ENCODE measurements around the gene POC1A. TPM values are rescaled to one million over a fixed set of nuclear protein-coding genes. Genes with fewer than 3 reads are reported as not detected.

The POC1A gene
- total and polyA plus RNA-seq, 10 donors, result 1.6 to 4.4 (median 2.9) TPM

- 93 to 98% (median 94%) methylated on average over 11 of the region's 11 CpGs for WGBS, 5 donors
- H3K27ac ChIP-seq, result no peak overlapping the region
- intact Hi-C loops (cut with DNase I; ENCODE audit: low total_unique reads), result loop anchor here (5.0 kb wide), 1 partner anchor 198 kb away; no protein-coding TSS in a partner anchor
- no peak overlapping the region for H3K4me3 ChIP-seq
- peaks cover 0 to 74% (median 0%) of the 10 kb centered on the region in 6 donors for H3K36me3 ChIP-seq
- no peaks in the 10 kb centered on the region for H3K27me3 ChIP-seq (replicated peaks in 1 of 7)
- no peaks in the 10 kb centered on the region for H3K9me3 ChIP-seq
- peak; percentile 54 for DNase-seq
- TF ChIP-seq POLR2A (IDR thresholded peaks at IDR 0.05) (no peak), CTCF (IDR thresholded peaks at IDR 0.05 in 8 of 11, conservative IDR thresholded peaks at IDR 0.05 in 3 of 11) (no peak), POLR2AphosphoS5 (IDR thresholded peaks at IDR 0.05) (no peak)
- peaks cover 0 to 11% (median 8%) of the 10 kb centered on the region in 6 donors for H3K4me1 ChIP-seq
Measured at GRCh38 chr3:52144796-52145735, 9.2 kb downstream of the POC1A start.

- no peaks in the 10 kb centered on the region for H3K27me3 ChIP-seq (replicated peaks in 1 of 7)
- TF ChIP-seq POLR2A (IDR thresholded peaks at IDR 0.05) (no peak), CTCF (IDR thresholded peaks at IDR 0.05 in 8 of 11, conservative IDR thresholded peaks at IDR 0.05 in 3 of 11) (peak; percentile 93 to 98 (median 98))
- peak; percentile 94 for DNase-seq
- intact Hi-C loops (cut with DNase I; ENCODE audit: low total_unique reads), result loop anchor here (5.0 kb wide), 1 partner anchor 197 kb away; no protein-coding TSS in a partner anchor
- WGBS, 5 donors, result 74 to 89% (median 78%) methylated on average over 3 of the region's 3 CpGs
- H3K36me3 ChIP-seq, result peaks cover 0 to 72% (median 0%) of the 10 kb centered on the region in 6 donors
- H3K4me1 ChIP-seq, result peaks cover 0 to 11% (median 8%) of the 10 kb centered on the region in 6 donors
- peak overlapping the region in 1 of 8 donors; percentile 26 for H3K27ac ChIP-seq
- no peak overlapping the region for H3K4me3 ChIP-seq
- H3K9me3 ChIP-seq, result no peaks in the 10 kb centered on the region
Measured at GRCh38 chr3:52144034-52144795, 10.0 kb downstream of the POC1A start.

- H3K9me3 ChIP-seq, result no peaks in the 10 kb centered on the region
- TF ChIP-seq POLR2A (IDR thresholded peaks at IDR 0.05), result no peak
- TF ChIP-seq CTCF (IDR thresholded peaks at IDR 0.05 in 8 of 11, conservative IDR thresholded peaks at IDR 0.05 in 3 of 11), result no peak
- no peak for TF ChIP-seq POLR2AphosphoS5 (IDR thresholded peaks at IDR 0.05)
- intact Hi-C loops (cut with DNase I; ENCODE audit: low total_unique reads), result loop anchor here (2.0 to 5.0 kb wide), 2 partner anchors 143 to 196 kb away; no protein-coding TSS in a partner anchor
- no peak overlapping the region for H3K27ac ChIP-seq
- peaks cover 0 to 12% (median 8%) of the 10 kb centered on the region in 6 donors for H3K4me1 ChIP-seq
- 90 to 98% (median 93%) methylated on average over 3 of the region's 3 CpGs for WGBS, 5 donors
- H3K4me3 ChIP-seq, result no peak overlapping the region
- DNase-seq, result peak; percentile 55
- peaks cover 0 to 67% (median 0%) of the 10 kb centered on the region in 6 donors for H3K36me3 ChIP-seq
- H3K27me3 ChIP-seq (replicated peaks in 1 of 7), result no peaks in the 10 kb centered on the region
Measured at GRCh38 chr3:52143616-52144015, 10.6 kb downstream of the POC1A start.
